Astrocyte (in vitro differentiated cells and primary cell): ENCODE measurements around the gene NHERF2.

Experiments used
- CTCF ChIP-seq: IDR thresholded peaks from 2 replicates; pipeline ENCODE4 v1.5.1; 2011; ENCODE audit warnings: low read depth, mild to moderate bottlenecking, inconsistent platforms, low read length, moderate library complexity; ENCODE audit not compliant: insufficient read depth
- EZH2 ChIP-seq: IDR thresholded peaks from 2 replicates; pipeline ENCODE4 v1.6.1; 2012; ENCODE audit warnings: mild to moderate bottlenecking, low read length, inconsistent platforms; ENCODE audit not compliant: insufficient read depth

- TF ChIP-seq CTCF (no peak), EZH2 (no peak)
Observed at GRCh38 chr16:2058420-2058819, 31.7 kb downstream of the NHERF2 start.
